Measurements from ENCODE around the gene GUCY1B1. TPM values are rescaled to one million over a fixed set of nuclear protein-coding genes. Genes with fewer than 3 reads are reported as not detected.

Gene GUCY1B1
- total RNA-seq, 4 donors from 2014 or later, result 5.5 to 12.9 (median 9.5) TPM

DNA sequence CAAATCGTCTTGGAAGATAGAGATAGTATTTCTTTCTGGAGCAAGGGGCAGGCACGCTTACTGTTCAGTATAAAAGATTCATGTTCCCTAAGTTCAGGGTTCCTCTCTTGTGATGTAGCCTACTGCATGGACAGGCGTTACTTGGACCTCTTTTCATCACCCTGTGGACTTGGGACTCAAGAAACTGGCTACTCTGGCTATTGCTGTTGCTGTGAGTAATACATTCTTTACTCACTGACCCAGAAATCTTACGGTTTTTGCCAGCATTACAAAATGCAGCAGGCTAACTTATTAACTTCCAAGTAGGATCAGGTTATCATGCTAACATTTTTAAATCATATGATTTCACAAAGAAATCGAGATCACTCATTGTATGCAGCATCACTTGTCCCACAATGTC, 12.8 kb upstream of the GUCY1B1 start:
- TF ChIP-seq, protein P1, sequence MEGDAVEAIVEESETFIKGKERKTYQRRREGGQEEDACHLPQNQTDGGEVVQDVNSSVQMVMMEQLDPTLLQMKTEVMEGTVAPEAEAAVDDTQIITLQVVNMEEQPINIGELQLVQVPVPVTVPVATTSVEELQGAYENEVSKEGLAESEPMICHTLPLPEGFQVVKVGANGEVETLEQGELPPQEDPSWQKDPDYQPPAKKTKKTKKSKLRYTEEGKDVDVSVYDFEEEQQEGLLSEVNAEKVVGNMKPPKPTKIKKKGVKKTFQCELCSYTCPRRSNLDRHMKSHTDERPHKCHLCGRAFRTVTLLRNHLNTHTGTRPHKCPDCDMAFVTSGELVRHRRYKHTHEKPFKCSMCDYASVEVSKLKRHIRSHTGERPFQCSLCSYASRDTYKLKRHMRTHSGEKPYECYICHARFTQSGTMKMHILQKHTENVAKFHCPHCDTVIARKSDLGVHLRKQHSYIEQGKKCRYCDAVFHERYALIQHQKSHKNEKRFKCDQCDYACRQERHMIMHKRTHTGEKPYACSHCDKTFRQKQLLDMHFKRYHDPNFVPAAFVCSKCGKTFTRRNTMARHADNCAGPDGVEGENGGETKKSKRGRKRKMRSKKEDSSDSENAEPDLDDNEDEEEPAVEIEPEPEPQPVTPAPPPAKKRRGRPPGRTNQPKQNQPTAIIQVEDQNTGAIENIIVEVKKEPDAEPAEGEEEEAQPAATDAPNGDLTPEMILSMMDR (IDR thresholded peaks at IDR 0.05; ENCODE audit: low read depth), result no peak

GRCh38 chr4:155748039-155748438, 10.8 kb upstream of the GUCY1B1 start:
- TF ChIP-seq, protein P1 (IDR thresholded peaks at IDR 0.05; ENCODE audit: low read depth), result no peak

DNA sequence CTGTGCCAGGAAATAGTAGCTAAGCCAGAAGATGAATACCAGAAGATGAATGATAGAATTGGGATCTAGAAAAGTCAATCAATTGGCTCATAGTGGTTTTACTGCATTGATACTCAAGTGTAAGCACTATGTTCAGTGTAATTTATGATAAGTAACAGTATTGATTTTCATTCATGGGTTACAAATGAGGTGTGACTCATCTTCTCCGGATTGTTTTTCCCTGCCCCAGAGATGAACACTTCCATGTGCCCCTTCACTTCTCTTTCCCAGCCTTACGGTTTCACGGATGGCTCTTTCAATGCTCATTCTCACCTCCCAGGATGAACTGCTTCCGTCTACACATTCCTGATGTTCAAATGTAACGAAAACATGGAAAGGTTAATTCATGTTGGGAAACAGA, 9.8 kb upstream of the GUCY1B1 start:
- TF ChIP-seq, protein P1 (IDR thresholded peaks at IDR 0.05; ENCODE audit: low read depth), result no peak

- TF ChIP-seq, protein P1 (IDR thresholded peaks at IDR 0.05; ENCODE audit: low read depth), result no peak
Measured at GRCh38 chr4:155751569-155751968, 7.3 kb upstream of the GUCY1B1 start.

- TF ChIP-seq, protein P1 (IDR thresholded peaks at IDR 0.05; ENCODE audit: low read depth), result no peak
Measured at GRCh38 chr4:155757745-155758265, 1.0 kb upstream of the GUCY1B1 start.

GRCh38 chr4:155759372-155760252, 791 bp downstream of the GUCY1B1 start:
- TF ChIP-seq, protein P1 (IDR thresholded peaks at IDR 0.05; ENCODE audit: low read depth), result no peak

GRCh38 chr4:155761047-155761446, 2.2 kb downstream of the GUCY1B1 start:
- TF ChIP-seq, protein P1 (IDR thresholded peaks at IDR 0.05; ENCODE audit: low read depth), result no peak
